ENCODE data around the gene RNF150.

- TF ChIP-seq CHD1 (IDR thresholded peaks at IDR 0.05; ENCODE audit: low read depth, low read length) (no peak), TBP (IDR thresholded peaks at IDR 0.05; ENCODE audit: low read depth, low read length) (no peak)
Measured at GRCh38 chr4:140969296-140969695, 164.0 kb downstream of the RNF150 start.

Measured in H1 (cell line).